Stimulated activated CD4-positive, alpha-beta T cell treated with anti-CD3 and anti-CD28 coated beads, Interleukin-4, amount 100 ng/mL, for 24 hours (primary cell): ENCODE data around the gene PAK4.

Source experiments
- DNase-seq: peaks from one replicate; pipeline ENCODE4 v3.0.0-alpha.2; 2020

PAK4 gene

DNA sequence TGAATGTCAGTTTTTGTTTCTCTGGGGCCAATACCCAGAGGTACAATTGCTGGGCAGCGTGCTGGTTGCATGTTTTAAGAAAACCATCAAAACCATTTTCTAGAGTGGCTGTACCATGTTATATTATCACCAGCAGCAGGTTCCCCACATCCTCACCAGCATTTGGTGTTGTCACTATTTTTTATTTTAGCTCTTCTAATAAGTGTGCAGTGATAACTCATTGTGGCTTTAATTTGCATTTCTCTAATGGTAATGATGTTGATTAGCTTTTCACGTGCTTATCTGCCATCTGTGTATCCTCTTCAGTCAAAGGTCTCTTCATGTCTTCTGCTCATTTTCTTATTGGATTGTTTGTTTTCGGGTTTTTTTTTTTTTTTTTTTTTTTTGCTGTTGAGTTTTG, 21.9 kb downstream of the PAK4 start:
- DNase-seq: no peak

DNA sequence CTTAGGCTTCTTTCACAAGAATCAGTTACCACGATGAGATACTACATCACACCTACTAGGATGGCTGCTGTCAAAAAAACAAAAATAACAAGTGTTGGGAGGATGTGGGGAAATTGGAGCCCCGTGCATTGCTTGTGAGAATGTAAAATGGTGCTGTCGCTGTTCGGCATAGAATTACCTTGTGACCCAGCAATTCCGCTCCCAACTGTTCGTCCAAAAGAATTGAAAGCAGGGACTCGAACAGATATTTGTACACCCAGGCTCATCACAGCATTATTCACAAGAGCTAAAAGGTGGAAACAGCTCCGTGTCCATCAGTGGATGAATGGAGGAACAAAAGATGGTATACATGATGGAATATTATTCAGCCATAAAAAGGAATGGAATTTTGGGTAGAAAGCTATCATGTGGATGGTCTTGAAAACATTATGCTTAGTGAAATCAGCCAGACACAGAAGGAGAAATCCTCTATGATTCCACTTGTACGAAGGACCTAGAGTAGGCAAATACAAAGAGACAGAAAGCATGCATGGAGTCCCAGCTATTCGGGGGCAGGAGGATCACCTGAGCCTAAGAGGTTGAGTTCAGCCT, 23.4 kb downstream of the PAK4 start:
- no peak for DNase-seq

DNA sequence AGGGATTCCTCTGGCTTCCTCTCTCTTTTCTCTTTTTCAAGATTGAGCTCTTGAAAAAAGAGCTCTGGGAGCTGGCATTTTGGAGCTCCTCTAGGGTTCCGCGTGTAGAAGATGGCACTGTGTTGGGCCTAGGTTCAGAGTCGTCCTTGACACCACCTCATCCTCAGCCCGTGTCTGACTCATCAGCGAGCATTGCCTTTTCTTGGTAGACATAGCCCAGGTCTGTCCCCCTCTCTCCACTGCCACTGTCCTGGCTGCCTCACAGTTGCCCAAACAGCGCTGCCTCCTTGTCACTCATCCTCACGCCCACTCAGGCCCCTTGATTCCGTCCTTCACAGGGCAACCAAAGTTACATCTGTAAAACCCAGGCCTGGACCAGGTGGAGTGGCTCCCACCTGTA, 24.6 kb downstream of the PAK4 start:
- DNase-seq: no peak

DNA sequence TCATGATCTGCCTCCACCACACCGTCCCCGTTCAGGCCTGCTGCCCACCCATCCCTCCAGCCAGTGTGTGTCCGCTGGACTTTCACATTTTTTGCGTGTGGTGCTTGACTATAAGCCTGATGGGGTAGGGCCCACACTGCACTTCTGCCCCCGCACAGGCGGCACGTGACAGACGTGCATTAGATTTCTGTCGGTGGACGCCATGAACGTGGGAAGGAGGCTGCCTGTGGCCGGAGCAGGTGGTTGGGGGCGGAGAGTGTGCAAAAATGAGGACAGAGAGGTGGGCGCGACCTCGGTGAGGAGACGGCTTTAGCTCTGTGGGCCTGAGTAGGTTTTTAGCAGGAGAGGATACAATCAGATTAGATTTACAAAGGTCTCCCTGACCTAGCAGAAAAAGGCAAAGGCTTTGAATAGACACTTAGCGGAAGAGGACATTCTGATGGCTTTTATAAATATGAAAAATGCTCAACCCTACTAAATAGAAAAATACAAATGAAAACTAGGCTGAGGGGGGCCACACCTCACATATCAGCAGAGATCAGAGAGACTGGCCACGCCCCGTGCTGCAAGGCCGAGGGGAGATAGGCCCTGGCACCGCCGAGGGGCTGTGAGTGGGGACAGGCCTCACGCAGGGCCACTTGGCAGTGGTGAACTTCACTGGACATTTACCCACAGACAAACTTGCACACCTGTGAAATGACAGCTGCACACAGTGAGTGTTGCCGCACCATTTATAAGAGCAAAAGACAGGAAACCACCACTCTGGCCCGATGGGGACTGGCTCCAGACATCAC, 25.4 kb downstream of the PAK4 start:
- no peak for DNase-seq

DNA sequence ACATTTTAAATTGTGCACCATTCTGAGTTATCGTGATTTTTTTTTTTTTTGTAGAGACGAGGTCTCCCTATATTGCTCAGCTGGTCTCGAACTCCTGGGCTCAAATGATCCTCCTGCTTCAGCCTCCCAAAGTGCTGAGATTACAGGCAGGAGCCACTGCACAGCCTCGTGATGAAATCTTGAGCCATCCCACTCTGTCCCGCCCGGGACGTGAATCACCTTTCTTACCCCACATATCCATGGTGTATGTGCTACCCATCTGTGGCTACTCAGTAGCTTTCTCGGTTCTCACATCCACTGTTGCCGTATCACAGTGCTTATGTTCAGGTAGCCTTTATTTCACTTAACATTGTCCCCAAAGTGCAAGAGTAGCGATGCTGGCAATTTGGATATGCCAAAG, 26.5 kb downstream of the PAK4 start:
- no peak for DNase-seq

DNA sequence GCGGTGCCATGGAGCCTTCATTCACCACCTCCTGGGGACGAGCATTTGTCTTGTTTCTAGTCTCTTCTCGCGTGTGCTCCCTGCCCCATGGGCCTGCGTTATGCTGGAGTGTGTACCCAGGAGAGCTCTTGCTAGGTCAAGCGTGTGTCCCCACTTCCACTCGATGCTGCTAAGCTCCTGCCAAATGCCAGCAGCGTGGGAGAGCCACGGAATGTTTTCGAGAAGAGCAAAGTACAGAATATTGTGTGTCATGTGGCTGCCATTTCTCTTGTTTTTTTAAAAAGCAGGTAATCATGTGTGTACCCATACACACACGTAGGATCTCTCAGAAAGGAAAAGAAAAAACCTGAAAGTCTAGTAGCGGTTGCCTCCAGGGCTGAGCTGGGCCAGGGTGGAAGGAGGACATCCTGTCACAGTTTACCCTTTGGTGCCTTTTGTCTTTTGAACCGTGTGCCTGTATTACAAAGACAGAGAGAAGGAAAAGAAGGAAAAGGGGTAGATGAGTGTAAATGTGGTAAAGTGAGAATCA, 28.6 kb downstream of the PAK4 start:
- DNase-seq: no peak

DNA sequence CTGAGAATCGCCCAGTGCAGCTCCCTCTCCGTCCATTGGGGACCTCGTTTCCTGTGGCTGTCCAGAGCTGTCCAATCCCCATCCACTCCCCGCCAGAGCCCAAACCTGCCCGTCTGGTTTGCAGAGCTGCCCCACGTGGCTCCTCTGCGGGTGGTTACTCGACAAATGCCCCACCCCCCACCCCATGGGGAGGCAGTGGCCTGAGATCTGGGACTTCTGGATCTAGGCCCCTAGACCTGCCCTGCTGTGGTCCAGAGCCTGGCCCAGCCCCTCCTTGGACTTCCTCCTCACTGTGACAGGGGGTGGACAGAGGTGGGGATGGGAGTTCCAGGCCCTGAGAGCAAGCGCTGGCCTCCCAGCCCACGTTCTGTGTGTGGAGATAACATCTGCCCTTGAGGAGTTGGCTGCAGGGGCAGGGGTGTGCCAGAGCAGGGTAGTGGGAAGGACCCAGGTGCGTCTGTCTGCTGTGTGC, 29.1 kb downstream of the PAK4 start:
- no peak for DNase-seq

DNA sequence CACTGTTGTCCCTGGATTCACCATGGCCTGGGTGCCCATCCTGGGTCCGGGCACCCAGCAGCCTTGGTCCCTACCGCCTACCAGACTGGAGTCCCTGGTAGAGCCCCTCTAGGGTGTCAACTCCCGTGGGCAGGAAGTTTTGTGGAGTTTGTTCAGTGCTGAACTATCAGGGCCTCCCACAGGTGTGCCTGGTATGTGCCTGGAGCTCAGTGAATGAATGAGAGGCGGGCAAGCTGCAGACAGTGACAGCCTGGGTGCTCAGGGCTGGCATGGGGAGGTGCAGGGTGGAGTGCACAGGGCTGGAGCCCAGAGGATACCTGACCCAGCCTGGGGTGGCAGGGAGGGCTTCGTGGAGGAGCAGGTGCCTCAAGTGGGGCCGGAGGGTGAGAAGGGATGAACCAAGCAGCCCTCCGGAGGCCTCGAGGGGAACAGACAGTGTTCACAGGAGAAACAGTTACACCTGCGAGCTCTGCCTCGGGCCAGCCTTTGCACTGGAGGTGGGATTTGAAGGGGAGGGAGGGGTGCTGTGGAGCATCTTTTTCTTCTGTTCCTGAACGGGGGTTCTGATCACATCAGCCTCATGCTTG, 29.6 kb downstream of the PAK4 start:
- no peak for DNase-seq

DNA sequence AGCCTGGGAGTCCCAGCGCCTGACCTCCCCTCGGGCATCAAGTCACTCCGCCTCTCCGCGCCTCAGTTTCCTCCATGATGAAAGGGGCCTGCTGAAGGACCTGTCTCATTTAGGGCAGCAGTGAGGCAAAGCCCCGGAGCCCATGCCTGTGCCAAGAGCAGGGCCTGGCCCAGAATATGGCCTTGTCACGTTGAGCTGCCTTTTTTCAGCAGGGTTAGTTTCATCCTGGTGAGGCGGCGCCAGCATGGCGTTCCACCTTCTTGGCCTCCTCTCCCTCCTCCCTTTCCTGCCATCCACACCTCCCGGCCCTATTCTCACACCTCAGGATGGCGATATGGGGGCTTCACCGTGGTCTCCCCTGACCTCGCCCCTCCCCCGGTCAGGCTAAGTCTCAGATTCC, 30.2 kb downstream of the PAK4 start:
- no peak for DNase-seq

DNA sequence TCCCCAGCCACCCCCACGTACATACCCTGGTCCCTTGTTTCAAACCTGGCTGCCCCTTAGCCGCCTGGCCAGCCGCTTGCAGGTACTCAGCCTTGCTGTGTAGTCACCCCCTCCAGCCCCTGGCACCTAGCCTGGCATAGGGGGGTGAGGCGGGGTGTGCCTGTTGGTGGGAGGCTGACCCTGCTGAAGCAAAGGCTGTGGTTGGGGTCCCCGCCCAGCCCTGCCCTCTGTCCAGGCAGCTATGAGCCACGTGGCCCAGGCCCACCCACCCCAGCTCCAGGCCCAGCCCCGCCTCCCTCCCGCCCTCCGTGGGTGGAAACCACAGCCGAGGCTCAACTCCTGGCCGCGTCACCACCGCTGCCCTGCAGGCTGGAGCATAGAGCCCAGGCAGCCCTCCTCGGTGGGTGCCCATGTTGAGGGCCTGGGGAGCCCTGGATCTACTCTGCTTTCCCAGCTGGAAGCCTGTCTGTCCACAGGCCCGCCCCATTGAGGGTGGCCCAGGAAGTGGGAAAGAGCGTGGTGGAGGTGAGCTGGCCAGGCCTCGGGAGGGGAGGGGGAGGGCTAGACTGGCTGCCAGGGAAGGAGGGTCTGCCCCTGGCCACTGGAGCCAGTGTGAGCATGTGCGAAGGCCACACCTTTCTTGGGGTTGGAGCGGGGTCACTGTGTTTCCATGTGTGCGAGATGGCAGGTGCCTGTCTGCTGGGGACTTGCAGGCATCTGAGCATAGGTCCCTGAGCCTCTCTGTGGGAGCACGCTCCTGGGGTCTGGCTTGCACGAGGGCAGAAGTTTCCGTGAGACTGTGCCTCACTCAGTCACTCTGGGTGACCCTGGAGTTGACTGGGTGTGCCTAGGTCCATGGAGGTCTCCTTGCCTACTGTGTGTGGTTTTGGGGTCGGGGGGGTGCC, 31.0 kb downstream of the PAK4 start:
- DNase-seq: no peak

DNA sequence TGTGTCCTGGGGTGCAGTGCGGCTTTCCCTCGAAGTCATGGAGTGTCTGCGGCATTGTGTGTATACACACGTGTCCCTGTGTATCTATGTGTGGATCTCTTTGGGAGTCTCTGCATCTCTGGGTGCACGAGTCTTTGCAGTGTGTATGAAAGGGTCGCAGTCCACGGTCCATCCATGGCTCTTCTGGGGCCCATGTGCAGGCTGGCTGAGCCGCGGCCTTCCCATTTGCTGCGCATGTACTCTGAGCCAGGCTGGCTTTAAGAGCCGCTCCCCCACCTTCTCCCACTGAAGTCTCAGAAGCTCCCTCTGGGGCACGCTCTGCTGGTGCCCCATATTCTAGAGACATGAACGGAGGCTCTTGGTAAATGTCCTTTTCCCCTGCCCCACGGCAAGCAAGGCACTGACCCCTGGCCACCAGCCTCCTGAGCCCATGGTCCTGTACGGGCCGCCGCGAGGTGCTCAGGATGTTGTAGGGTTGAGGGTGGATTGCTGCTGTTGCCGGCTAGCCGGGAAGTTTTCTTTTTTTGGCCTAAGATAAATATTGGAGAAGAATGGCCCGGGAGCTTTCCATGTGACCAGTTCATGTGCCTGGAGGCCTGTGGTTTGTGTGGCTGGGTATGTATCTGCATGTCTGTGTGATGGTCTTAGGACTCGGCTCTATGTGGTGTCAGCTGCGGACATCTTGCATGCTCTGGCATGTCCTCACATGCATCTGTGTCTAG, 31.9 kb downstream of the PAK4 start:
- DNase-seq: no peak

DNA sequence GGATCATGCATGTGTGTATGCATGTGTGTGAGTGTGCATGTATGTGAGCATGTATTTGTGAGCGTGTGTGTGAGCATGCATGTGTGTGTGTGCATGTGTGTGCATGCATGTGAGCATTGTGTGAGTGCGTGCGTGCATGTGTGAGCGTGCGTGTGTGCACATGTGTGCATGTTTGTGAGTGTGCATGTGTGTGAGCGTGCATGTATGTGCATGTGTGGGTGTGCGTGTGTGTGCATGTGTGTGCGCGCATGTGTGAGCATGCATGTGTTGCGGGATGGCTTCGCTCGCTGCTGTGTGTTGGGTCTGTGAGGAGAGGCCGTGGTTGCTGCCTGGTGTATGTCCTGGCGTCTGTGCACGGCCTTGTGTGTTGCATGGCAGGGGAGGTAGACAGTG, 32.4 kb downstream of the PAK4 start:
- DNase-seq: no peak

DNA sequence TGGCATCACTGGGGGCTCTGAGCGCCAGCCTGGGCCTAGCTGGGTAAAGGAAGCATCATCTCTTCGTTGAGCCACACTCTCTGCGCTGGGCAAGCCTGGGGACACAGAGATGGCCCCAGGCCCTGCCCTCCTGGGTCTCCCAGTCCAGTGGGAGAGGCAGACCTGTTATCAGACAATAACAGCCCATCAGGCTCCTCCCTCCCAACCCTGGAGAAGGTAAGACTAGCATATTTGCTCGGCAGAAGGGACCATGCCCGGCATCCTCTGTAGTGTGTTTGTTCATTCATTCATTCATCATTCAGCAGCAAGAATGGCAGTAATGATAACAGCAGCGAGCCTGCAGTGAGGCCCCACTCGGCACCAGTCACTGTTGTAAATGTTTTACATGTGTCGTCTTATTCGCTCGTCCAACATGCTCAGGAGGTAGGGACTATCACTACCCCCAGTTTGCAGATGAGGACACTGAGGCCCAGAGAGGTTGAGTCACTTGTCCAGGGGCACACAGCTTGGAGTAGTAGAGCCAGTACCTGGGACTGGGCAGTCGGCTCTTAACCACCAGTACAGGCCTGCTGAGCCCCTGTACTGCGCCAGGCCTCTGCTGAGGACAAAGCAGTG, 33.2 kb downstream of the PAK4 start:
- DNase-seq: no peak

DNA sequence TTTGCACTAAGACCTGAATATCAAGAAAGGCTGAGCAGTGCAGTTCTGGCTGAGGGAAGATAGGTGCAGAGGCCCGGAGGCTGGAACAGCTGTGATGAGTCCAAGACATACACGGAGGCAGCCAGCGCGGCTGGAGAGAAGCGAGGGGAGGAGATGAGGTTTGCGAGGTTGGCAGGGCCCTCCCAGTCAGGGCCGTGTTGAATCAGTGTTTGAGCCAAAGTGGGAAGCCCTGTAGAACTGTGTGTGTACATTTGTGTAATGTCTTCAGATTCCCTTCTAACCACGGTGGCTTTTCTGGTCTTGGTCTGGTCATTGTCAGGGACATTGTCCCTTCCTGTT, 34.9 kb downstream of the PAK4 start:
- DNase-seq: no peak

DNA sequence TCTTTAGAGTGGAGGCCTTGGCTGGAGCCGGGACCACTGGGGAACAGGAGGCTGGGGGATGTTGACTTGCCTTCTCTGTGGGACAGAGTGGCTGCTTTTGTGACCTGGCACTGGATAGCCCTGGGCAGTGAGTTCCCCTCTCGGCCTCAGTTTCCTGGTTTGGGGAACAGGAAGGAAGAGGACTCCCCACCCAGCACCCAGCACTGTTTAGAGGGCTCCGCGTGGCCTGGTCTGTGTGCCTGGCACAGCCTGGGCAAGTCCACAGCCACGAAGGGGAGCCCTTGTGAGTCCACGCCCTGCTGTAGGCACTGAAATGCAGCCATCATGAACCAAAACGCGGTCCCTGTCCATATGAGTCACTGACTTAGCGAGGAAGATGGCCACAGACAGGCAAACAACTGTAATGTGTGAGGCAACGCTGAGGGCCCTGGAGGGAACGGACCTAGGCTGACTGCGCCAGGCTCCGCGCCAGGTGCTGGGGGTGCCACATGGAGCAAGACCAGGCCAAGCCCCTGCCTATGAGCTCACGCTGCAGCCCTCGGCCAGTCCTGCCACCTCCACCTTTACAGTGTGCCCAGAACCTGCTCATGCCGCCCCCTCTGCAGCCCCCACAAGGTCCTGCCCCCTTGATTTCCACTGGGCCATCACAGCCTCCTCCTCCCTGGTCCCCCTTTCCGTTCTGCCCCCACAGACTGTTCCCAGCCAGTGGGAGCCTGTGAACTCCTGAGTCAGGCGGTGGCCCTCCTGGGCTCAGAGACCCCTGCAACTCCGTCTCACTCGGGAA, 35.5 kb downstream of the PAK4 start:
- no peak for DNase-seq

DNA sequence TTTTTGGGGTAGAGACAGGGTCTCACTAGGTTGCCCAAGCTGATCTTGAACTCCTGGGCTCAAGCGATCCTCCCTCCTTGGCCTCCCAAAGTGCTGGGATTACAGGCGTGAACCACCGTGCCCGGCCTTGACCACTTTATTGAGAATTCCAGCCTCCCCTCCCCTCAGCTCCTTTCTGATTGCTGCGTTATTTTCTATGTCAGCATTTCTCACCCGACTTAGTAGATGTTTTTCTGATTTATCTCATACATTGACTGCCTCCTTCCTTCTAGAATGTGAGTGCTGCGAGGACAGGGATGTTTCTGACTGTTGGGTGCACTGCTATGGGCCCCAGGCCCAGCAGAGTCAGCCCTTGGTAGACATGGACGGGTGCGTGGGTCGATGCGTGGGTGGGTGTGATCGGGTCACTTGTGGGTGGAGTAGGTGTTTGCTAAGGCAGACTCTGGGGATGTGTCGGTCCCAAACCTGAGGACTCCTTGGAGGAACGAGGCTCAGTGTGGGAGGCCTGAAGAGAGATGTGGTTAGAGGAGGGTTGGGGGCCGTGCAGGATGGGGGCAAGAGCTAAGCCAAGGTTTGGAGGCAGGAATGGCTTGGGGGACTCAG, 37.0 kb downstream of the PAK4 start:
- DNase-seq: no peak

DNA sequence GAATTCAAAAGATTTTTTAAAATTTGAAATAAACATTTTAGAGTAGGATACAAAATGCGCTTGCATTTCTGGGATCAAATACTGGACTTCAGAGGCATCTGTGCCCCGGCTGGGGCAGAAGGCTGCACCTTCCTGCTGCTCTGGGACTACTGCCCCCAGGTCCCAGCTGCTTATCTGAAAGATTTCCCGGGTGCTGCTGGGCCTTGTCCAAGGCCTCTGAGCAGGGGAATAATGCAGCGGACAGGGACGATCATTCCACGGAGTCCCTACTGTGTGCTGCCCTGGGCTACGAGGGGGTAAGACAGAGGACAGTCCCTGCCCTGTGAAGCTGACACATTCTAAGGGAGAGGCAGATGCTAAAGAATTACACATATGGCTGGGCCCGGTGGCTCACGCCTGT, 38.0 kb downstream of the PAK4 start:
- DNase-seq: no peak

DNA sequence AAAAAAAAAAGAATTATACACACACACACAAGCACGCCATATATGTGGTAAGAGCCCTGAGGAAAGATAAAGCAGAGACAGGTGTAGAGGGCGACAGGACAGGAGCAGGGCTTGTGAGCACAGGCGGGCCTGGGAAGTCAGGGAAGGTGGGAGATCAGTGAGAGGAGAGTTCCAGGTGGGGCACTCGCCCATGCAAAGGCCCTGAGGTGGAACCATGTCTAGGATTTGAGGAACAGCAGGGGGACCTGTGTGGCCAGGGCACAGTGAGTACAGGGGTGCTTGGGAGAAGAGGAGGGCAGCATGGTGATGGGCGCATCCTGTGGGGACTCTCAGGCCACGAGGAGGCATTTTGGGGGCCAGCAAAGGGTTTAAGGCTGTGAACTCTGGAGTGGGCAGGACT, 38.7 kb downstream of the PAK4 start:
- no peak for DNase-seq

DNA sequence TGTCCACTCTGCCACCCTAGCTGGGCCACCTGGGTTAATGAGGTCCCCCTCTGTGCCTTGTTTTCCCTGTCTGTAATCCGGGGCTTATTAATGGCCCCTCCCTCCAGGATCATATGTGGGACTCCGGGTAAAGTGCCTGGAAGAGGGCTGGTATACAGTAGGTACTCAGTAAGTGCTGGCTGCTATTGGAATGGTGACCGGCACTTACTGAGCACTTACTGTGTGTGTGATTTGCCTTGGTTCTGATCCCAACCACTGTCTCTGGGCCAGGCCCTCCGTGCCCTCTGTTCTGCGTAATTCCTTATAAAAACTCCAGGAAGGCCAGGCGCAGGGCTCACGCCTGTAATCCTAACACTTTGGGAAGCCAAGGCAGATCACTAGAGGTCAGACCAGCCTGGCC, 40.3 kb downstream of the PAK4 start:
- DNase-seq: no peak

DNA sequence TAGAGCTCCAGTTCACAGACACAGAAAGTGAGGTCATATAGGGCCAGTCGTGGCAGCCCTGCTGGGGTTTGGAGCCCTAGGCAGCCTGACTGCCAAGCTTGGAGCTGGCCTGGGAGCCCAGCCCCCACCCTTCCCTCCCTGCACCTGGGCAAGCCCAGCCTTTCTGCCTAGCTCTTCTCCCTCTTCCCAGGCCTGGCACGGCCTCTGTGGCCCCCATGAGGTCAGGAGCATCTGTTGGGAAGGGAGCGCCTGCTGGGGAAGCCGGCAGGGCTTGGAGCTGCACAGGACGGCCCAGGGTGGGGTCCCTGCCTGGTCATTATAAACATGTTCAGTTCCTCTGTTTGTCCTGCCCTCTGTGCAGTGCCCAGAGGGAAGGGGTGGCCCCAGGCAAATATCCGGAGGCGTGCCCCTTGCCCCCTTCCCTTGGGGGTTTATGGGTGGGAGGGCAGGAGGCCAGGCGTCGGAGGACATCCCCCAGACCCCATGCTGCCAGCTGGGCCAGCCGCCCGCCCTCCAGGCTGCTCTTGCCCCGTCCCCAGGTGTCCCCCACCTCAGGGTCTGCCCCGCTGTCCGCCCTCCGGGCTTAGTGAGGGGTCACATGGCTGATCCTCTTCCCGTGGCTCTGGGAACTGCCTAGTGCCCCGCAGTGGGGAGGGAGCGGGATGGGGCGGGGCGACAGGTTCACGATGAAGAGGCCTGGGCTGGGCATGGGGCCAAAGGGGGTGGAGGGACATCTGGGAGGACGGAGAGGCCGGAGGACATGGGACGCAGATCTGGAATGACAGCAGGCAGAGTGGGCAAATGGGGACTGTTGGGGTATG, 41.2 kb downstream of the PAK4 start:
- no peak for DNase-seq
